Gastroesophageal sphincter (tissue), 4 donors: ENCODE measurements around the gene EMILIN2. TPM values are rescaled to one million over a fixed set of nuclear protein-coding genes. Genes with fewer than 3 reads are reported as not detected.
A peak's percentile ranks its signal among the peaks of the same experiment; 100 is the strongest.

Experiments used
- ATAC-seq: fragments of 150-250 bp; one replicate; pipeline ENCODE4 v1.9.1; 2016; ENCODE audit warnings: mild to moderate bottlenecking, moderate library complexity
- H3K27ac ChIP-seq, 4 donors: fragments of 200-600 bp; sonication (generic) in 3 of 4; 1 replicate in 3 of 4; 2 replicates in 1 of 4; pipeline ENCODE4 v1.5.1; 2016 to 2019
- H3K27me3 ChIP-seq: fragments of 200-600 bp; sonication (generic); one replicate; pipeline ENCODE4 v1.5.1; 2019
- H3K36me3 ChIP-seq, 2 donors: fragments of 200-600 bp; sonication (generic); one replicate each; pipeline ENCODE4 v1.5.1; 2019; ENCODE audit warnings: control low read depth in 1 of 2
- H3K4me1 ChIP-seq, 3 donors: fragments of 200-600 bp; sonication (generic); 1 replicate in 2 of 3; 2 replicates in 1 of 3; pipeline ENCODE4 v1.5.1; 2016 to 2019; ENCODE audit warnings: control low read depth in 2 of 3
- H3K4me3 ChIP-seq, 2 donors: fragments of 200-600 bp; sonication (generic); one replicate each; pipeline ENCODE4 v1.5.1; 2019; ENCODE audit warnings: mild to moderate bottlenecking in 1 of 2, moderate library complexity in 1 of 2
- H3K9me3 ChIP-seq, 3 donors: fragments of 200-600 bp; sonication (generic); one replicate each; pipeline ENCODE4 v1.5.1; 2017 to 2019; ENCODE audit warnings: control low read depth in 2 of 3
- CTCF ChIP-seq, 4 experiments: fragments of 200-600 bp in 2 of 4; fragments of 450-650 bp in 2 of 4; sonication (generic) in 1 of 4; IDR thresholded peaks; one replicate each; pipeline ENCODE4 v1.5.1; 2017 to 2019; ENCODE audit warnings: antibody characterized with exemption in 4 of 4, mild to moderate bottlenecking in 2 of 4, moderate library complexity in 2 of 4
- EP300 ChIP-seq: sonication (generic); formaldehyde crosslinking; IDR thresholded peaks from one replicate; pipeline ENCODE4 v1.6.1; 2017; ENCODE audit warnings: antibody characterized with exemption, mild to moderate bottlenecking
- POLR2A ChIP-seq, 2 donors: fragments of 450-650 bp; IDR thresholded peaks; one replicate each; pipeline ENCODE4 v1.6.1; 2017; ENCODE audit warnings: antibody characterized with exemption in 2 of 2, mild to moderate bottlenecking in 2 of 2, moderate library complexity in 1 of 2
- POLR2AphosphoS5 ChIP-seq: sonication (generic); formaldehyde crosslinking; IDR thresholded peaks from one replicate; pipeline ENCODE4 v1.6.1; 2017; ENCODE audit warnings: antibody characterized with exemption
- WGBS, 2 donors: methylation state at CpG; one replicate each; pipeline ENCODE4 v1.1.5; 2018; ENCODE audit warnings: low coverage in 1 of 2; 5-methylcytosine and 5-hydroxymethylcytosine counted together
- total RNA-seq, 4 donors: library from RNA; depleted of rRNA; stranded (reverse); fragments of >200 nt; gene quantifications; one replicate each; pipeline ENCODE4 v1.1.0, GENCODE V29; 2016

EMILIN2 gene
- total RNA-seq, 4 donors from 2014 or later: 11.2 to 20.9 (median 17.0) TPM

DNA sequence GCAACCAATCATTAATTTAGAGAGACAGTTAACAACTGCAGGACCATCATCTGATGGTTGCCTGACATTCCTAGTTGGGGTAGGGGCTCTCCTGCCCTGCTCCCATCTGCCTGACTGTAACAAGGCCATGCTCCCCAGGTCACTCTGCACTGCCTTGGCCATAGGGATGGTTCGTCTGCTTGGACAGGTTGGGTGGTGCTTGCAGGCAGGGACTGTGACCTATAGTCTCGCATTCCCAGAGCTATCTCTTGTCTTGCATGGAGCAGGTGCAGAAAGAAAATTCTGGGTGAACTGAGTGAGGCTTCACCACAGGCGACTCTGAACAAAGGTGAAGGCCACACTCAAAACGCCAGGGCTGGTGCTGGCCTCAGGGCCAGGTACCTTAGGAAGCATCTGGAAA, 64.7 kb downstream of the EMILIN2 start:
- Histone ChIP-seq H3K9me3 (no peaks in the 10 kb centered on the region), H3K4me1 (peaks cover 0 to 24% (median 3%) of the 10 kb centered on the region in 3 donors), H3K27me3 (peaks cover 56% of the 10 kb centered on the region), H3K4me3 (no peak overlapping the region), H3K27ac (no peak overlapping the region), H3K36me3 (peaks cover 0 to 76% of the 10 kb centered on the region in 2 donors)
- ATAC-seq: no peak
- 94% methylated on average over 3 of the region's 4 CpGs; no CpG with 5 or more reads in 1 of the 2 donors for WGBS, 2 donors
- TF ChIP-seq POLR2A (IDR thresholded peaks at IDR 0.05) (no peak), EP300 (no peak), CTCF (IDR thresholded peaks at IDR 0.05) (no peak), POLR2AphosphoS5 (no peak)

DNA sequence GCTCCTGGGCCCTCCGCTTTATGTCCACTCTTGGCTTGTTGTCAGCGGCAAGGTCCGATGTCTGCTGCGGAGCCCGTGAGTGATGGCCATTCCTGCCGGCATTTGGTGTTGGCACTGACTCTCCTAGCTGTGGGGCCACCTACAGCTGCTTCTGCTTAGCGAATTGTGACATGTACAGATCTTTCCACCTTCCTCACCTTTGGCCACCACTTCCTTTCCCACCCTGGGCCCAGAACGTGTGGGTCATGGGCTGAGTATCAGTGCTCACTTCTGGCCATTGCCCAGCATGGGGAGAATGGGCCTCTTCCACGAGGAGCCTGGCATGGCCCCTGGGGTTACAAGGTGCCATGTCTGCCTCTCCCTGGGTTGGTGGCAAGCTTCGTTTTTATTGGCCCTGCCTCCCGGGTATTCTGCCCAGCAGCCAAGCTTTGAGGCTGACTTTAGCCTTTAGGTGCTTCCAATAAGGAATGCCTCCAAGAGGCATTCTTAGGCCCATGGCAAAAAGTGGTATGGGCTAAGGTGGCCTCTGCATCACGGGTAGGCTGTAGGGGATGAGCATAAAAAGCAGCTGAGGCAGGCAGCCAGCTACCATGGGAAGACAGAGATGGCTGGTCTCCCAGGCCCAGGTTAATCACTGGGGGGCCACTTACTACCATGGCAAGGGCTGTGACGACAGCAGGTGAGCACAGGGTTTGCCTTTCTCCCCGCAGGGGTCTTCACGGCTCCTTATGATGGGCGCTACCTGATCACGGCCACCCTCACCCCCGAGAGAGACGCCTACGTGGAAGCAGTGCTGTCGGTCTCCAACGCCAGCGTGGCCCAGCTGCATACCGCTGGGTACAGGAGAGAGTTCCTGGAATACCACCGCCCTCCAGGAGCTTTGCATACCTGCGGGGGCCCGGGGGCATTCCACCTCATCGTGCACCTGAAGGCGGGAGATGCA, 65.8 kb downstream of the EMILIN2 start:
- Histone ChIP-seq H3K27ac (no peak overlapping the region), H3K4me3 (no peak overlapping the region), H3K36me3 (peaks cover 0 to 82% of the 10 kb centered on the region in 2 donors), H3K4me1 (peaks cover 0 to 24% (median 3%) of the 10 kb centered on the region in 3 donors), H3K9me3 (no peaks in the 10 kb centered on the region), H3K27me3 (peaks cover 45% of the 10 kb centered on the region)
- TF ChIP-seq POLR2A (IDR thresholded peaks at IDR 0.05): no peak
- no peak for TF ChIP-seq EP300
- no peak for TF ChIP-seq CTCF (IDR thresholded peaks at IDR 0.05)
- no peak for TF ChIP-seq POLR2AphosphoS5
- no peak for ATAC-seq
- WGBS, 2 donors: 94 to 98% methylated on average over 3 to 8 of the region's 29 CpGs

- no peak overlapping the region for H3K27ac ChIP-seq
- no peak overlapping the region for H3K4me3 ChIP-seq
- H3K27me3 ChIP-seq: peaks cover 37% of the 10 kb centered on the region
- TF ChIP-seq EP300: no peak
- no peak for TF ChIP-seq CTCF (IDR thresholded peaks at IDR 0.05)
- TF ChIP-seq POLR2AphosphoS5: no peak
- TF ChIP-seq POLR2A (IDR thresholded peaks at IDR 0.05): no peak
- 74 to 83% methylated on average over 3 to 4 of the region's 17 CpGs for WGBS, 2 donors
- H3K36me3 ChIP-seq: peaks cover 0 to 91% of the 10 kb centered on the region in 2 donors
- peaks cover 0 to 27% (median 3%) of the 10 kb centered on the region in 3 donors for H3K4me1 ChIP-seq
- ATAC-seq: no peak
- no peaks in the 10 kb centered on the region for H3K9me3 ChIP-seq
These were observed 66.7 kb downstream of the EMILIN2 start for GRCh38 chr18:2913398-2914005.

DNA sequence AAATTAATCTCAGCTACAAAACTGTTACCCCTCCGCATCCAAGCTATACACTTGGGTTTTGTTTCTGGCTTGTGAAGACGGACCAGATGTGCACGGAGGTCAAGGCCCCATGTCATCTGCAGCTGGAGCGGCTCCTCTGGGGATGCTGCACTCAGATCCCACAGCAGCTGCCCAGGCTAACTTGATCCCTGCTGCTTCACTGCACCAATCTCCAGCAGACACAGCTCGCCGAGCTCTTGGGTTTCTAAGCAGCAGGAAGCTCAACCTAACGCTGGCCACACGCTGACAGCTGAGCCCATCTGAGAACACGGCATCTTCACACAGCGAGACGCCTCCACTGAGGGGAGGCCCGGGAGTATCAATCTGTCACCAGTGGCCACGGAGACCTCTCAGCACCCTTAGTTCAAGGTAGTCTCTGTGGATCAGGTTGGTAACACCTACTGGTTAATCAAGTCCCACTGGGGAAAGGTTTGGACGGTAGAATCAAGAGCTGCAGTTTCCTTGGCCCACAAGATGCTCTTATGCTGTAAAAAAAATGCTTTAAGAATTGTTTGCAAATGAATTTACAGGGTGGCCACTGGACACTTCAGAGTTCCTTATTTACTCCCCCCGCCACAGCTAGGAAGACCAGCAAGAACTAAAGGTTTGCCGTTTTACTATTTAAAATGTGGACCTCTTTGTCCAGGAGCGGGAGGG, 67.5 kb downstream of the EMILIN2 start:
- WGBS, 2 donors: 54 to 67% methylated on average over 2 to 8 of the region's 17 CpGs
- peaks cover 0 to 27% (median 3%) of the 10 kb centered on the region in 3 donors for H3K4me1 ChIP-seq

More for the DNA sequence above, 67.5 kb downstream of the EMILIN2 start:
- Histone ChIP-seq H3K9me3 (no peaks in the 10 kb centered on the region), H3K27me3 (peaks cover 28% of the 10 kb centered on the region), H3K36me3 (peaks cover 0 to 94% of the 10 kb centered on the region in 2 donors), H3K27ac (no peak overlapping the region), H3K4me3 (no peak overlapping the region)
- TF ChIP-seq POLR2A (IDR thresholded peaks at IDR 0.05): no peak
- TF ChIP-seq CTCF (IDR thresholded peaks at IDR 0.05): no peak
- TF ChIP-seq POLR2AphosphoS5: no peak
- TF ChIP-seq EP300: no peak
- peak; percentile 36 for ATAC-seq
